RWPE2 (cell line): ENCODE measurements around the gene CYSTM1.

Experiments
- ATAC-seq: fragments of 200-7000 bp; cut with Tn5 transposase; 3 replicates; pipeline ENCODE4 v1.9.1; 2021; ENCODE audit warnings: low read depth
- DNase-seq: peaks from one replicate; pipeline ENCODE4 v3.0.0-alpha.2; 2020; ENCODE audit warnings: low spot score
- H3K27ac ChIP-seq: fragments of 450-650 bp; 2 replicates; pipeline ENCODE4 v1.5.1; 2017; ENCODE audit warnings: mild to moderate bottlenecking; ENCODE audit not compliant: poor library complexity, severe bottlenecking
- H3K27me3 ChIP-seq: fragments of 250-450 bp; sonication (Bioruptor Pico); 2 replicates; pipeline ENCODE4 v1.5.1; 2021; ENCODE audit warnings: mild to moderate bottlenecking, moderate library complexity; ENCODE audit not compliant: insufficient read depth, poor library complexity, severe bottlenecking
- H3K36me3 ChIP-seq: fragments of 250-450 bp; sonication (Bioruptor Pico); 2 replicates; pipeline ENCODE4 v1.5.1; 2020; ENCODE audit warnings: low read depth, mild to moderate bottlenecking, moderate library complexity
- H3K4me1 ChIP-seq: fragments of 250-450 bp; sonication (Bioruptor Pico); 2 replicates; pipeline ENCODE4 v1.5.1; 2021; ENCODE audit warnings: mild to moderate bottlenecking, moderate library complexity; ENCODE audit not compliant: insufficient read depth, poor library complexity, severe bottlenecking
- H3K4me3 ChIP-seq: fragments of 250-450 bp; sonication (Bioruptor Pico); 2 replicates; pipeline ENCODE4 v1.5.1; 2021; ENCODE audit warnings: mild to moderate bottlenecking, moderate library complexity; ENCODE audit not compliant: severe bottlenecking
- H3K9me3 ChIP-seq: fragments of 250-450 bp; sonication (Bioruptor Pico); 2 replicates; pipeline ENCODE4 v1.5.1; 2021; ENCODE audit warnings: mild to moderate bottlenecking, moderate library complexity; ENCODE audit not compliant: severe bottlenecking
- TF ChIP-seq, protein P1 (sequence below): fragments of 450-650 bp; IDR thresholded peaks from one replicate; pipeline ENCODE4 v1.5.1; 2017; ENCODE audit warnings: mild to moderate bottlenecking, moderate library complexity; ENCODE audit not compliant: poor library complexity, severe bottlenecking

The CYSTM1 gene

DNA sequence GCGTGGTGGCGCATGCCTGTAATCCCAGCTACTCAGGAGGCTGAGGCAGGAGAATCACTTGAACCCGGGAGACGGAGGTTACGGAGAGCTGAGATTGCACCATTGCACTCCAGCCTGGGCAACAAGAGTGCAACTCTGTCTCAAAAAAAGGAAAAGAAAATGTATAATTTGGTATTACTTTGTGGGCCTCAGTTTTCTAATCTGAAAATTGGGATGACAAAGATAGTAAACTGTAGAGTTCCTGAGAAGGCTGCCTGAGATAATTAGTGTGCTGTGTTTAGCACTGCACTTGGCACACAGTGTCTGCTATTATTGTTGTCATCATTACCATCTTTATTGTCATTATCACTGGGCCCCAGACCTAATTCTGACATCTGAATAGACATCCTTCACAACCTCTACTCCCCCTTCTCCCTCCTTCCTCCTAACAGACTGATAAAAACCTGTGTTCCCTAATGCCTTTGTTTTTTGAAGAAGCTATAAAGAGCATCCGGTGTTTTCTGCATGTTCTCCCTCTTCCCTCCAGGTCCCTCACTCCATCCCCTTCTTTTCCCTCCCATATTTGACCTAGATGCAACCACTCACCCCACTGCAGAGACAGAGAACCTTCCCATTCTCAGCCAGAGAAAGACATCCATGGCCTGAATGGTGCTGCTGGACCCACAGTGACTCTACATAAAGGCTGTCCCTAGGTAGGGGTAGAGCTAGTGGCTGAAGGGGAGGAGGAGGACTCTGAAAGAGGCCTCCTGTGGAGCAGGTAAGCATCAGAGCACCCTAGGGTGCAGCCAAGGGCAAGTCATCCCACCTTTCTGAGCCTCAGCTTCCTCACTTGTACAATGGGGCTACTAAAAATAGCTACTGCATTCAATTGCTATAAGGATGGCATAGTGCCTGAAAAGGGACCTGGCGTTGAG, 15.7 kb upstream of the CYSTM1 start:
- no peaks in the 10 kb centered on the region for H3K27me3 ChIP-seq
- ATAC-seq (no peak), DNase-seq (no peak)
- H3K4me1 ChIP-seq: no peaks in the 10 kb centered on the region
- no peak overlapping the region for H3K27ac ChIP-seq
- no peaks in the 10 kb centered on the region for H3K9me3 ChIP-seq
- no peaks in the 10 kb centered on the region for H3K36me3 ChIP-seq
- H3K4me3 ChIP-seq: no peak overlapping the region
- TF ChIP-seq, protein P1, sequence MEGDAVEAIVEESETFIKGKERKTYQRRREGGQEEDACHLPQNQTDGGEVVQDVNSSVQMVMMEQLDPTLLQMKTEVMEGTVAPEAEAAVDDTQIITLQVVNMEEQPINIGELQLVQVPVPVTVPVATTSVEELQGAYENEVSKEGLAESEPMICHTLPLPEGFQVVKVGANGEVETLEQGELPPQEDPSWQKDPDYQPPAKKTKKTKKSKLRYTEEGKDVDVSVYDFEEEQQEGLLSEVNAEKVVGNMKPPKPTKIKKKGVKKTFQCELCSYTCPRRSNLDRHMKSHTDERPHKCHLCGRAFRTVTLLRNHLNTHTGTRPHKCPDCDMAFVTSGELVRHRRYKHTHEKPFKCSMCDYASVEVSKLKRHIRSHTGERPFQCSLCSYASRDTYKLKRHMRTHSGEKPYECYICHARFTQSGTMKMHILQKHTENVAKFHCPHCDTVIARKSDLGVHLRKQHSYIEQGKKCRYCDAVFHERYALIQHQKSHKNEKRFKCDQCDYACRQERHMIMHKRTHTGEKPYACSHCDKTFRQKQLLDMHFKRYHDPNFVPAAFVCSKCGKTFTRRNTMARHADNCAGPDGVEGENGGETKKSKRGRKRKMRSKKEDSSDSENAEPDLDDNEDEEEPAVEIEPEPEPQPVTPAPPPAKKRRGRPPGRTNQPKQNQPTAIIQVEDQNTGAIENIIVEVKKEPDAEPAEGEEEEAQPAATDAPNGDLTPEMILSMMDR: no peak

DNA sequence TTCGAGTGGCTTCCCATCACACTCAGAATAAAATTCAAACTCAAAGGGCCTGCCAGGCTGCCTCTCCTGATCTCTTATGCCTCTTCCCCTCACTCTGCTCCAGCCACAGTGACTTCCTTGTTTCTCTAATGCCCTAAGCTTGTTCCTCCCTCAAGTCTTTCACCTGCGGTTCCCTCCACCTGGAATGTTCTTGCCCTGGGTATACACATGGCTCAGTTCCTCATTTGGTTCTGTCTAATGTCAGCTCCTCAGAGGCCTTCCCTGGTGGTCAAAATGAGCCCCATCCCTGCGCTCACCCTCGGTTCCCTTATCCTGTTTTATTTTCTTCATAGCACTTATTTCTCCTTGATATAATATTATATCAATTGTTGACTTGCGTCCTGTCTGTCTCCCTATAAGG, 12.7 kb upstream of the CYSTM1 start:
- Histone ChIP-seq H3K4me1 (no peaks in the 10 kb centered on the region), H3K36me3 (no peaks in the 10 kb centered on the region), H3K4me3 (no peak overlapping the region), H3K27ac (no peak overlapping the region), H3K9me3 (no peaks in the 10 kb centered on the region), H3K27me3 (no peaks in the 10 kb centered on the region)
- DNase-seq (no peak), ATAC-seq (no peak)
- TF ChIP-seq, protein P1: no peak

DNA sequence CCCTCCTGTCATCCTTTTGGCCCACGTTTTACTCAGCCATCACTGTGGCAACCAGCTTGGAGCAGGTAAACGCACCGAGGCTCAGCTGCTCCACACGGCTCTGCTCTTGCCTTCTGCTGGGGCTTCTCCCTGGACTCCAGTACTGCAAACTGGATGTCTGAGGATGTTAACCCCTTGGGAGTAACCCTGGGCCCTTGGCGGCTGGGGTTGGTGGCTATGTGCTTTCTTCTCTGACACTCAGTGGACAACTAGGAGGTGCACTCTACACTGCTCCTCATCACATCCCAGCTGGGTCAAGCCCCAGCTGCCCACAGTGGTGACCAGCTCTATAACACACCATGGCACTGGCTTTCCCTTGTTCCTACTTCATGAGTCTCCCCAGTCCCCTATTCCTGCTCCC, 12.2 kb upstream of the CYSTM1 start:
- DNase-seq (no peak), ATAC-seq (no peak)
- Histone ChIP-seq H3K4me3 (no peak overlapping the region), H3K27me3 (no peaks in the 10 kb centered on the region), H3K9me3 (no peaks in the 10 kb centered on the region), H3K4me1 (no peaks in the 10 kb centered on the region), H3K36me3 (no peaks in the 10 kb centered on the region), H3K27ac (no peak overlapping the region)
- TF ChIP-seq, protein P1: no peak

DNA sequence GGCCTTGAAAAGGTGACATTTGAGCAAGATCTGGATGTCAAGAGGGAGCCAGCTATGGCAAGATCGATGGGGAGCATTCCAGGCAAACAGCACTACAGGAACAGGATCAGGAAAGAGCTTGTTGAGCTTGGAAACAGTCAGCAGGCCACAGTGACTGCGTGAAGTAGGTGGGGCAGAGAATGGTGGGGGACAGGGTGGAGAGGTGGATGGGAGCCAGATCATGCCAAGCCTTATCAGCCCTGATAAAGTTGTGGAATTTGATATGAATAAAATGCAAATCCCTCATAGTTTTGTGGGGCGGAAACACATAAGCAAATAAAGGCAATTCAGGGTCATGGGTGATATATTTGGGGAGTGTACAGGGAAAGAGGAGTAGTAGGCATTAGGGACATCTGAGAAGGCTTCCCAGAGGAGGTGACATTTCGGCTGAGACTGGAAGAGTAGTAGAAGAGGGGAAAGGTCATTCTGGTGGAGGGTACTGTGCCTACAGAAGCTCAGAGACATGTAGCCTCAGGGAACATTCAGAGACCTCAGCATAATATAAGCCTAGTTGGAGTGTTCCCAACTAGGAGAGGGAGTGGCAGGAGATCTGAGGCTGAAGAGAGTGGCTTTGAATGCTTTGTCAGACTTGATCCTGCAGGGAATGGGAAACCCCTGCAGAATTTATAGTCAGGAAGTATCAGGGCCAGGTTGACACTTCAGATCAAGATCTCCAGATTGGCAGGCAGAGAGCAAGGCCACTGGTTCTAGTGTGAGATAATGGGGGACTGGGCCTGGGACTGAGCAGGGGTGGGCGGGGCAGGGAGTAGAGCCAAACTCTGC, 9.7 kb upstream of the CYSTM1 start:
- Histone ChIP-seq H3K9me3 (no peaks in the 10 kb centered on the region), H3K4me3 (no peak overlapping the region), H3K27ac (no peak overlapping the region), H3K4me1 (no peaks in the 10 kb centered on the region), H3K36me3 (no peaks in the 10 kb centered on the region), H3K27me3 (no peaks in the 10 kb centered on the region)
- TF ChIP-seq, protein P1: no peak
- DNase-seq: no peak
- no peak for ATAC-seq
